Muscle of leg (tissue), 11 donors: ENCODE results near the gene ARSK. TPM values are rescaled to one million over a fixed set of nuclear protein-coding genes. Genes with fewer than 3 reads are reported as not detected.

ENCODE experiments used
- DNase-seq: peaks from one replicate; pipeline ENCODE4 v3.0.0; 2013
- H3K27ac ChIP-seq: one replicate; pipeline ENCODE4 v1.5.1; 2013; ENCODE audit warnings: mild to moderate bottlenecking, low read length, control low read depth
- H3K27me3 ChIP-seq: one replicate; pipeline ENCODE4 v1.6.1; 2013; ENCODE audit warnings: low read length; ENCODE audit not compliant: control insufficient read depth, insufficient read depth
- H3K36me3 ChIP-seq: one replicate; pipeline ENCODE4 v1.6.1; 2013; ENCODE audit warnings: low read length; ENCODE audit not compliant: control insufficient read depth, insufficient read depth
- H3K4me1 ChIP-seq: one replicate; pipeline ENCODE4 v1.6.1; 2013; ENCODE audit warnings: low read length; ENCODE audit not compliant: control insufficient read depth, insufficient read depth
- H3K4me3 ChIP-seq: one replicate; pipeline ENCODE4 v1.5.1; 2013; ENCODE audit warnings: low read length, control low read depth
- H3K9me3 ChIP-seq: replicated peaks from 2 replicates; pipeline ENCODE4 v1.6.1; 2013; ENCODE audit warnings: low read depth, low read length; ENCODE audit not compliant: control insufficient read depth
- WGBS: methylation state at CpG from one replicate; pipeline ENCODE4 v1.1.5; 2013; ENCODE audit warnings: missing lambda C conversion rate; ENCODE audit not compliant: insufficient coverage; 5-methylcytosine and 5-hydroxymethylcytosine counted together
- polyA plus RNA-seq, 8 donors: library from polyadenylated mRNA; unstranded; fragments of 120-200 nt; gene quantifications; one replicate each; pipeline versions ENCODE4 v1.2.1 to v1.2.3, GENCODE V29; 2013; ENCODE audit warnings: inconsistent platforms in 1 of 8, low replicate concordance in 1 of 8; ENCODE audit not compliant: insufficient read length in 8 of 8, insufficient read depth in 1 of 8
- total RNA-seq: library from RNA; stranded (reverse); fragments of 120-200 nt; gene quantifications from one replicate; pipeline ENCODE4 v1.2.4, GENCODE V29; 2013

Gene ARSK
- total and polyA plus RNA-seq, 9 donors = 7.8 to 11.7 (median 8.9) TPM

DNA sequence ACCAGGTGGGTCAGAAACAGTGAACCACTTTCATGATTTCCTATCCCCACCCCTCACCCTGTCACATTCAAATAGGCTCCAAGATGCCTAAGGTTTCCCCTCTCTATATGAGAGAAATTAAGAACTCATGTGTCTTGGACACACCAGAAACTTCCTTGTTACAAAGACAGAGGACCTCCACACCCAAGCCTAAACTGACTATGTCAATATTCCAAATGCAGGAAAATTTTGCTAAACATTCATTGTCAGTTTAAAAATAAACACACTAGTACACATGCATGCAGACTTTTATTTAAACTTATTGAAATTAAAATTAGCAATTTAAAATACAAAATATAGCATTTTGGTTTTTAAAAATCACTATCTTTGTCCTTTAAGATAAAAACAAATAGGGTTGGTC is 26.3 kb upstream of the ARSK start:
- peaks cover 18% of the 10 kb centered on the region for H3K36me3 ChIP-seq

DNA sequence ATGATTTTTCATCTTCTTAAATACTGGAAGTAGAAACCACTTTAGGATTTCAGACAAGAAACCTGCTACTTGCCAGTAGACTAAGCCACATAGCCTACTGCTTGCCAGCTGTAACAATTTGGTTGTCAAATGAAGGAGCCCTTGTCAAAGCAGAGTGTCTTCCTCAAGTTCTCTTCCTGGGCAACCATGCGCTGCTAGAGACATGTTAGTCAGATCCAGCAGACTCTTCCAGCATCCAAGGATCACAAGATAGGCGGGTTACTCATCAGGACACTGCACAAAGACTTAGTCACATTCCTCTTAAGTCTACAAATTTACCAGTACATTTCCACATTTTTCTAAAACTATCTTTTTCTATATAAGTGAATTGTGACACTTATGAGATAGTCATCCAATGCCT is 24.5 kb upstream of the ARSK start:
- no peak for DNase-seq
- H3K27me3 ChIP-seq = no peaks in the 10 kb centered on the region
- no peak overlapping the region for H3K4me3 ChIP-seq
- H3K9me3 ChIP-seq = no peaks in the 10 kb centered on the region
- peaks cover 17% of the 10 kb centered on the region for H3K36me3 ChIP-seq
- WGBS = 83% methylated on average over 1 of the region's 2 CpGs
- H3K27ac ChIP-seq = no peak overlapping the region
- H3K4me1 ChIP-seq = no peaks in the 10 kb centered on the region

More for the DNA sequence above, 26.3 kb upstream of the ARSK start:
- no peak overlapping the region for H3K4me3 ChIP-seq
- no peaks in the 10 kb centered on the region for H3K9me3 ChIP-seq
- no peak for DNase-seq
- H3K27ac ChIP-seq = no peak overlapping the region
- H3K4me1 ChIP-seq = no peaks in the 10 kb centered on the region
- no peaks in the 10 kb centered on the region for H3K27me3 ChIP-seq

DNA sequence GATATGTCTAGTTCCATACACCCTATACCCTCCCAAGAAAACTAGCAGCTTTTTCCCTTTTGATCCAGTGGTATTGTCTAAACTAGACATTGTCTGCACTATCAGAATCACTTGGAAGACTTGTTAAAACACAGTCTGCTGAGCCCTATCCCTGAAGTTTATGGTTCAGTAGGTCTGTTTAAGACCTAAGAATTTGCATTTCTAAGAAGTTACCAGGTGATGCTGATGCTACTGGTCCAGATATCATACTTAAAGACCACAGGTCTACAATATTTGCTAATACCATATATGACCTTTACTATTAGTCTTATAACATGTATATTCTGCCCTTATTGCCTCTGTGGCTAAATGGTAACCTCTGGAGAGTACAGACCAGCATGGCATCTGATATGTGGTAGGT is 23.4 kb upstream of the ARSK start:
- Histone ChIP-seq H3K9me3 (no peaks in the 10 kb centered on the region), H3K27me3 (no peaks in the 10 kb centered on the region), H3K4me3 (no peak overlapping the region), H3K27ac (no peak overlapping the region), H3K4me1 (no peaks in the 10 kb centered on the region), H3K36me3 (peaks cover 17% of the 10 kb centered on the region)
- no peak for DNase-seq

DNA sequence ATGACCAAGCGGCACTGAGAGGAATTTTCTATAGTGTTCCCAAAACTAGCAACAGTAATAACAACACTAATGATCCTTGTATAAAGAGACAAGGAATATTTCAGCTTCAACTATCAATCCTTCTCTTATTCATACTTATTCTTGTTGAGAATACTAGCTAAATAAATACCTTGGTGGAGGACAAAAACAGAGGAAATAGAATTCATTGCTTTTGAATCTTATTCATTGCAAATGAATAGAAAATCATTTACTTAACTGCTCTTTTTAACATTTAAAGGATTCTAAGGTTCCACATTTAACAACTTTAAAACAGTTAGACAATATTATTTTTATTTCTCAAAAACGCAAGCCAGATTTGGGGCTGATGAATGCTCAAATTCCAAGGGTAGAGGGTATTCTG is 22.5 kb upstream of the ARSK start:
- no peaks in the 10 kb centered on the region for H3K9me3 ChIP-seq
- no peak overlapping the region for H3K27ac ChIP-seq
- DNase-seq = no peak
- peaks cover 15% of the 10 kb centered on the region for H3K36me3 ChIP-seq
- no peak overlapping the region for H3K4me3 ChIP-seq
- no CpG with 5 or more reads among the region's 2 CpGs for WGBS
- no peaks in the 10 kb centered on the region for H3K27me3 ChIP-seq
- H3K4me1 ChIP-seq = no peaks in the 10 kb centered on the region

DNA sequence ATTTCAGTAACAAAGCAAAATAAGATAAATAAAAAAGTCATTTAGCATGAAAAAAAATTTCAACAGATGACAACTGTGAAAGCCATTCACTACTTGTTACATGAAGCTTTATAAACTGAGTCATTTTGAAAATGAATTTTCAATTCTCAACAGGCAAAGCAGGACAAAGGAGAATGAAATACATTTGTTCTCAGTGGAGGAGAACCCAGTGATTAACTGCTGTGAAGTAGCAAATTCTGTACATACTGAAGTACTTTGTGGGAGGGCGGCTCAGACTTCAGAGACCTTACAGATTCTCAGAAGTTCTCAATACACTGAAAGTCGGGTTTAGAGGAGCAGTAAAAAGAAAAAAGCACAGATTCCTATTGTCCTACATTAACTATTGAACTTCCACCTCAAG is 21.8 kb upstream of the ARSK start:
- no CpG with 5 or more reads among the region's 2 CpGs for WGBS
- no peaks in the 10 kb centered on the region for H3K4me1 ChIP-seq
- H3K36me3 ChIP-seq = peaks cover 13% of the 10 kb centered on the region

DNA sequence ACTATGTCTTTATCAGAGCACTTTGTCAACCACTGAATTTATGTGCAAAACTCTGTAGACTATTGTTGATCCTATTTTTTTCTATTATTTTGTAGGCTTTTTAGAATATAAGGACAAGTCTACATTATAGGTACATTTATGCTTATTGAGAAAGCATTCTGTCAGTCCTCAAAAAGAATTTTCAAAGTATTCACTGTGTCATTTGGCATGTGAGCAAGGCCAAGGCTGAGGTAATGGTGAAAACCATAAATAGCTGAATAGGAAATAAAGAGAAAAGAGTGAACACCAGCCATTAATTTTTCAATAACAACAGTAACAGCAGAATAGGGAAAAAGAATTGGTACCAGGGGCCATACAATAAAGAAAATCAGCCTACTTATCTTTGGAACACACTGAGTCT is 21.1 kb upstream of the ARSK start:
- Histone ChIP-seq H3K36me3 (peaks cover 13% of the 10 kb centered on the region), H3K27ac (no peak overlapping the region), H3K4me3 (no peak overlapping the region), H3K4me1 (no peaks in the 10 kb centered on the region), H3K27me3 (no peaks in the 10 kb centered on the region), H3K9me3 (no peaks in the 10 kb centered on the region)
- DNase-seq = no peak

More for the DNA sequence above, 21.8 kb upstream of the ARSK start:
- Histone ChIP-seq H3K27ac (no peak overlapping the region), H3K27me3 (no peaks in the 10 kb centered on the region), H3K4me3 (no peak overlapping the region), H3K9me3 (no peaks in the 10 kb centered on the region)
- DNase-seq = no peak

DNA sequence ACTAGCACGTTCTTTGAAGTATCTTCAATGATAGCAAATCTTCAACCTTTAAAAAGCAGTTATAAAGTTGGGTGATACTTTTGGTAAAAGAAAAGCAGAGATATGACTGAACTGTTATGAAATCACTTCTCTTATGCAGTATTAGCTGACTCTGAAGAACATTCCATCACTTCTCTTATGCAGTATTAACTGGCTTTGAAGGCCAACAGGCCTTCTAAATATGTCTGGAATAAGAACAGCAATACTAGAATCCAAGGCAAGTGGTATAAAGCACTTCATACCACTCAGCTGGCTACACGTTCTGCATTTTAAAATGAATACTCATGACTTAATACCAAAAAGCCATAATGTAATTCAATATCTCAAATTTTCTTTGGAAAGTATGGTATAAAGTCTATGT is 17.4 kb upstream of the ARSK start:
- H3K27me3 ChIP-seq = no peaks in the 10 kb centered on the region
- no peak overlapping the region for H3K27ac ChIP-seq
- H3K4me3 ChIP-seq = no peak overlapping the region
- no peaks in the 10 kb centered on the region for H3K9me3 ChIP-seq
- peaks cover 9% of the 10 kb centered on the region for H3K36me3 ChIP-seq
- no peaks in the 10 kb centered on the region for H3K4me1 ChIP-seq
- DNase-seq = no peak
- no CpG with 5 or more reads among the region's 2 CpGs for WGBS

DNA sequence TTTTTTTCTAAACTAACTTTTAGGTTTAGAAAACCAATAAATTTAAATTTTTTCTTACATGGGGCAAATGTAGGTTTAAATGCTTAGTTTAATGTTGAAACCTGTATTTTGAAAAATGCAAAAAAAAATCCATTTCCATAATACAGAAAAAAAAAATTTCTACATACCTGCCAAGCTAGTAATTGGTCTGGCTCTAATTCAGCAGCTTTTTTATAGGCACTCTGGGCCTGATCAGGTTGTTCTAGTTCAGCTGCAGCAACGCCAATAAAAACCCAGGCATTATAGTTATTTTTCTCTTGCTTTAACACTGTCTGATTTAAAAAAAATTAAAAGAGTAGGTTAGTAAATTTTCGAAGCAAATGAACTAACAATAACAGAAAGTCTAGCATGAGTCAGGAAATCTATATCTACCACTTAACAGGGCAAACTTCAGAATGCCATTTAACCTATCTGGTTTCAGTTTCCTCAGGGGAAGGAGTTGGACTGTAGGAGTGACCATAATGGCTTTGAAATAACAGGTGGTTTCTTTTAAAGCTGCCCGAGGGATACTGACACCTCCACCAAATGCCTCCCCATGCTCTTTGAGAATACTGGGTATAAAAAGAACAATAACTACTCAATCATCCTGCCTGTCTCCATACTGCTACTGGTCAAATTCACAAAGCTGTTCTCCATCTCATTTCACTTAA is 11.7 kb upstream of the ARSK start:
- H3K4me3 ChIP-seq = no peak overlapping the region
- DNase-seq = no peak
- H3K27me3 ChIP-seq = no peaks in the 10 kb centered on the region
- H3K36me3 ChIP-seq = peaks cover 19% of the 10 kb centered on the region
- no peaks in the 10 kb centered on the region for H3K4me1 ChIP-seq
- H3K27ac ChIP-seq = no peak overlapping the region
- no peaks in the 10 kb centered on the region for H3K9me3 ChIP-seq
- no CpG with 5 or more reads among the region's 3 CpGs for WGBS

DNA sequence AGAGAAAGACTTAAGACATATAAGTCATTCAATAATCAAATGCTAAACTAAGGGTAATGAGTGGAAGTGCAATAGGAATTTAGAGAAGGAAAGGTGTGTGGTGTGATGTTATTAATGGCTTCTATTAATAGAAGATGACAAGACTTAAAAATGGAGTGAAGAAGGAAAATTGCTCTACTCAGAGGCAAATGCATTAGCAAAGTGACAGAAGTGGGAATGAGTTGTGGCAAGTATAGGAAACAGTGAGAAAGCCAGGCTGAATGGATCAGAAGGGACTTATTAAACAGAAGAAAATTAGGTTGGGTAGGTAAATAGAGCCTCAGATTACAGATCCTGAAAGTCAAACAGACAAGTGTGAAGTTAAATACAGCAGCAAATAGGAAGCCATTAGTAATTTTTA is 5.9 kb upstream of the ARSK start:
- H3K27me3 ChIP-seq = no peaks in the 10 kb centered on the region
- no peak overlapping the region for H3K4me3 ChIP-seq
- no peak for DNase-seq
- H3K4me1 ChIP-seq = peaks cover 3% of the 10 kb centered on the region
- H3K36me3 ChIP-seq = peaks cover 18% of the 10 kb centered on the region
- no peak overlapping the region for H3K27ac ChIP-seq
- H3K9me3 ChIP-seq = no peaks in the 10 kb centered on the region

DNA sequence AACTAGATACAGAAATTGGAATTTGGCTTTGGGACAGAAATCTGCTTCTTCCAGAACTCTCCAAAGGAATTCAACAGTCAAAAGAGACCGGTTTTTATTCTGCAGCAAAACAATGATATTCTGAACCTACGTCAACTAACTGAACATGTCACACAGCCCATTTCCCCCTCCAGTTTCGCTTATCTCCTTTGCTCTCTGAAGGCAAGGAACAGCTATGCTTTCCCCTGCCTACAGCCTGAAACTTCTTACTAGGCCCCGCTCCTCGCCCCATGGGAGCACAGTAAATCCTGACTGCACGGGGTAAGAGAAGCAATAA is 612 bp upstream of the ARSK start:
- Histone ChIP-seq H3K27ac (peak overlapping the region; percentile 87), H3K36me3 (peaks cover 2% of the 10 kb centered on the region), H3K9me3 (no peaks in the 10 kb centered on the region), H3K27me3 (no peaks in the 10 kb centered on the region), H3K4me1 (peaks cover 3% of the 10 kb centered on the region), H3K4me3 (peak overlapping the region; percentile 58)
- WGBS = 0% methylated on average over 3 of the region's 6 CpGs
- DNase-seq = no peak

DNA sequence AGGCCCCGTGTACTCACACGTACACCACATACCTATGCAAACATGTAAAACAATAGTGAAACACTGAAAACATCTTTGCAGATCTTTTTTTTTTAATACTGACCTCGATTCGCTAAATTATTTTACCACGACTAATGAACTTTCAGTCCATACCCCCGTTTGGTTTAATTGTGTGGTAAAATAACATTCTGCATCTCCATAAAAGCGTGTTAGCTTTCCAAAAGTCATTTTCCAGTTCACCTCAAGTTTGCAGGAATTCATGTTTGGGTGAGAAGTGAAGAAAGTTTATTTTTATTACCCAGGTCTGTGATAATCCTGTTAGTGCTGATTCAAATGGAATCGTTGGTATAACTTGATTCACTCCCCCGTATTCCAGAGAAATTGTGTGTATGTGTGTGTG is 652 bp downstream of the ARSK start:
- peak; percentile 24 for DNase-seq
- no CpG with 5 or more reads among the region's 9 CpGs for WGBS
- peak overlapping the region; percentile 58 for H3K4me3 ChIP-seq
- peaks cover 3% of the 10 kb centered on the region for H3K4me1 ChIP-seq
- no peaks in the 10 kb centered on the region for H3K27me3 ChIP-seq
- no peaks in the 10 kb centered on the region for H3K9me3 ChIP-seq
- peaks cover 2% of the 10 kb centered on the region for H3K36me3 ChIP-seq
- peak overlapping the region; percentile 83 for H3K27ac ChIP-seq
